DMS 273 treated with DMSO at 0.1 percent for 48 hours (cell line): ENCODE results near the gene PRDM16.

Source experiments
- DNase-seq: peaks from one replicate; lab custom pipeline; 2025; lab: John Stamatoyannopoulos, UW

Gene PRDM16

DNA sequence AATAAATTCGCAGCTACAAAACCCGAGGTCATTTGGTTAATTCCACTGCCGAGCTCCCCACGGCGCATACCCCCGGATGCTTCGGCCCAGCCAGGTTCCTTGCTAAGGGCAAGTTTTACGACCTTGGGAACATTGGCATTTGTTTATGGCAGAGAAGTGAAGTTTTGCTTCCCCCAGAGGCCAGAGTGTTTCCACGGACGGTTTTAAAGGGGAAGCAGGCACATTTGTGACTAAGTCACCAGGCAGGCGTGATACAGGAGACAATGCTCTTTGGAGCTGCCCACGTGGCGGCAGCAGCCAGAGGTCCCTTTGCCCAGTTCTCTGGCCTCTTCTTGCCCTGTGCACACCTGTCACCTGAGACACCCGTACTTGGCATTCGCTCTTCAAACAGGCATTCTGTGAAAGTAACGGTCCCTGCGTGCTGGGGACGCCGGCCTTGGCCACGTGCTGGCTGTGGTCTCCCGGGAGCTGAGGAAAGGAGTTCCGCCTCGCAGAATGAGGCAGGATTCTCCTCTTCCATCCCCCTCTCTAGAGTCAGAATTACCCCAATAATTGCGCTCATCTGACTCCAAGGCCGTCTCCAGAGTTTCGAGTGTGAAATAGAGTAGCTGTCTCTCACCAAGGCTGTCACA lies 138.3 kb downstream of the PRDM16 start:
- DNase-seq: no peak

DNA sequence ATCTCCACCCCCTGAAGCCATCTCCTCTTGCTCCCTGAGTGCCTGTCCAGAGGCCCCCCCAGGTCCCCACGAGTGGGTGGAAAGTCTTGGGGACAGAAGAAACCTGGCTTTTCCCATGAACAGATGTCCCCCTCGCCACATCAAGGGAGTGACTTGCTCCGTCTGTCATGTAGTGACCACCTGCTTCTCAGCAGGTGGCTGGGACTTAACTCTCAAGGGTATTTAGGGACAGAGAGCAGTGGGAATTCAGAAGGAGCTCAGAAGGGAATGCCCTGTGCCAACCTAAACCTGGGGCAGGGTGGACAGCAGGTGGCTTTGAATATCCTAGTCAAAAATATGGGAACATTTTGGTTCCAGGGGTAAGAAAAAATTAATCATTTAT lies 139.8 kb downstream of the PRDM16 start:
- DNase-seq: no peak

DNA sequence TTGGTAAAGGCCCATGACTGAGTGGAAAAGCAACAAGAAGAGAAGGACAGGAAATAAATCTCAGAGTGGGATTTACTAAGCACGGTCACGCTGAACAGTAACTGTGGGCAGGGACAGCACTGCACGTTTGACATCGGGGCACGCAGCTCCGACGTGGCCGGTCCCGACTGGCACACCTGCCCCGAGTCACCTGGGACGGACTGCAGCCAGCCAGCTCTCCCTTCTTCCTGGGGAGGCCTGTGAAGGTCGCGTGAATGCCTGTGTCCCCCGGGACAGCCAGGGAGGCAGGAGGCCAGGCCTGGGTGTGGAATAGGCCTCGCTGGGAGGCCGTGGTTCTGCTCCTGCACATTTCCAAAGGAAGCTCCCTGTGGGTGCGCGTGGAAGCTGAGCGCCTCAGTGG lies 140.2 kb downstream of the PRDM16 start:
- no peak for DNase-seq

DNA sequence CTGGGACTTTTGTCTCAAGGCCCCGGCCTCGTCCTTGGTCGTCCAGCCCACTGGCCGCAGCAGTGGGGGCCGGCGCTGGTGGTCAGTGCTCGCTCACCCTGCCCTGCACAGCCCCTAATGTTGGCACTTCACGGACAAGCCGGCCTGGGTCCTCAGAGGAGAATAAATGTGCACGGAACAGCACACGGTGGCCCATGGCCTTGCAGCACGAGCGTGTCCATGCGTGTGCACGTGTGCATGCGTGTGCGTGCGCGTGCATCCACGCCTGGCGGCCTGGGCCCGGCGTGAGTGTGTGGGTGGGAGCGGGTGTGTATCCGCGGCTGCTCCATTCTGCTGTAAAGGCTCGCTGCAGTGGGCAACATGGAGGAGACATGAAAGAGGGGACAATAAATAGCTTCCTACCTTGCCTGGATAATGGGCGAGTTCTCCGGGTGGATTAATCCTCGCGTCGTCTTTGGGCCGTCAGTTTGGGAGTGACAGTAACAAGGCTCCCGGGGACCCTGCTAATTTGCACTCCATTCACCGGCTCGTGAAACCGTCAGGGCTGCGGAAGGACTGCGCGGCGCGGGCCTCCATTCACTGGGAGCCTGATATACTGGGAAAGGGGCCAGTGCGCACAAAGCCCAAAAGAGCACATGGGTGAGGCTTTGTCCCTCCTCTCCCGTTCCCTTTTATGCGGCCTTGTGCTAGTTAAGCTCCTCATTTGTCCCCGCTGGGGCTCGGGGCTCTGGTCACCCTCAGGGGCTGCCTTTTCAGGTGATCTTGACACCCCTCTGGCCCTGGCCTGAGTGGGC lies 142.8 kb downstream of the PRDM16 start:
- no peak for DNase-seq

DNA sequence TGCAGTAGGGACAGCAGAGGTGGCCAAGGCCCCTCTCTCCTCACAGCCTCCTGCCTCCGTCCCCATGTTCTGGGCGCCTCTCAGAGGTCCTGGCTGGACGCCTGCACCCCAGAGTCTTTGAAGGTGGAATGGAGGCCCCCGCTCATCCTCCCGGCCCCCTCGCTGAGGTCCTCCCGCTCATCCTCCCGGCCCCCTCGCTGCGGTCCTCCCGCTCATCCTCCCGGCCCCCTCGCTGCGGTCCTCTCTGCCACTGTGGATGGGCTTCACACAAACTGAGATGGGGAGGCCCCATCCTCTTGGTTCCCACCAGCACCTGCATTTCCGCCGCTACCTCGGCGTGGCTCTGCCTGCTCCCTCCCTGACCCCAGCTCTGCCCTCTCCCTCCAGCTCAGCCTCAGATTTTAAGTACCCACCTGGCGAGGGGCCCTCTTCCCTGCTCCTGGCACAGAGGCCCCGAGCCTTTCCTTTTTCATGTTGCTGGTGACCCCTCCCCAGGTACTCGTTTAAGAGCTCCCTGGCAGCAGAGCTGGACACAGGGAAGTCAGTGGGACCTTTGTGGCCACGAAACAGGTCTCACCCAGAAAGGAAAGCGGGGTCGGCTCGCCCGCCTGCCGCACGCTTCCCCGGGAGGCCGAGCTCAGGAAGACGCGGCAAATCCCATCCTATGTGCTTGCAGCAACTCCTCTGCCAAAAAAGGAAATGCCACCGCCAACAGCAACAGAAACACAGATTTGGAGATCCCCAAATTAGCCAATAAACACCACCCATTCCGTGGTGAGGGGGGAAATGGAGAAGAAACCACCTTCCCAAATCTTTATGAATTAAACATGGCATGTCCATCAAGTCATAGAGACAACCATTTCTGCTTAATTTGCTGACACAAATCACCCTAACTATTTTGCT lies 143.7 kb downstream of the PRDM16 start:
- no peak for DNase-seq

DNA sequence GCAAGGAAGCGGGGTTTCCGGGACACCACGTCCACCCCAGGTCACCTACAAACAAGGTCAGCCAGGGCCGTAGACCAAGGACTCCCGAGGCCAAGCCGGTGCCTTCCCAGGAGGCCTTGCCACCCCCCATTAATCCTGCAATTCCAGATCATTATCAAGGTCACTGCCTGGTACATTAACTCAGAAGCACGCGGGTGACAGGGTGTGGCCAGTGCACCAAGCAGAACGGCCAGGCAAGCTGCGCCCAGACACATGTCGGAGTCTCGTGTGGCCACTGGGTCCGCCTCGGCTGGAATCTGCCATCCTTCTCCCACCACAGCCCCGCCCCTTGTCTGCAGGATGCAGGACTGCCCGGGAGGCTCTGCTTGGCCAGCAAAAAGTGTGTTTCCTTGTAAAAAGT lies 144.7 kb downstream of the PRDM16 start:
- DNase-seq: no peak

DNA sequence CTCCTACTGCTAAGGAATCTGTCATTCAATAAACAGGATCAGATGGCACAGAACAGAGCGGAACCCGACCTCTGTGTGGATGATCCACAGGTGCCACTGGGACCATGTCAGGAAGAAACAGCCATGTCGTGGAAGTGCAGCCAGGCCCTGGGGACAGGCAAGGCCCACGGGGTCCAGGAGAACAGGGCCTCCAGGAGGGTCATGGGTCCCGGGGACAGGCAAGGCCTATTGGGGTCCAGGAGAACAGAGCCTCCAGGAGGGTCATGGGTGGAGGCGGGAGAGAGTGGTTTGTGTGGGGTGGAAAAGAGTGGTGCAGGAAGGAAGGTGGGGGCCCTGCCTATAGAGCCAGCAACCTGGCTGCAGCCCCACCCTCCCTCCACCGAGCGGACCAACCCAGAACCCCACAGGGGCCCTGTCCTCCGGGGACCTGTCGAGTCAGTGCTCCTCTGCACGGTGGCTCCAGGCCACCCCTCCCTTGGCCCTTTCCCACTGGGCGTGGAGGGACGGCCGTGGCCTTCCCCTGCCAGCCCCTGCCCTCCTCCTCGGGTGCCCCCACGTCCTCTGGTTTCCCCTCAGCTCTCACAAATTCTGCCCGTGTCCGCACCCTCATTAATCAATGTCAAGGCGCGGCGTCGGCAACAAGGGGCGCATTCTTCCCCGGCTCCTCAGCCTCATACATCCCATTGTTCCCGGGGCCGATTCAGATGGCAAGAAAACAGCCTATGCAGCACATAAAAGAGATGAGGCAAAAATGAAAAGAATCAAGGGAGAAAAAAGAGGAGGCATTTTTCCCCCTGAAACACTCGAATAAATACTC lies 146.4 kb downstream of the PRDM16 start:
- no peak for DNase-seq

DNA sequence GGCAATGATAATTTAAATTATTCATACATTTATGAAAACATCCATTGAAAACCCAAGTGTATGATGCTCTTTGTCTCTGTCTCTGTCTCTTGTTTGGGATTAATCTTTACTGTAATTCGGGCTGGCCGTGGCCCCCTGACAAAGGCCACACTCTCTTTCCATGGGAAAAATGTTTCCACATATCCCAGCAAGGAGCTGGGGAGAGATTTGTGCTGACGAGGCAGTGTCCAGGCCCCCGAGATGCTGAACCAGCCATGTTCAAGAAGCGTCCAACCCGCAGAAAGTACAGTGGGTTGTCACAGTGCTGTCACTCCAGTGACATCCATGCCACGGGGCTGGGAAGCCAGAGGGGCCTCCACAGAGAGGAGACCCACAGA lies 147.0 kb downstream of the PRDM16 start:
- DNase-seq: no peak

DNA sequence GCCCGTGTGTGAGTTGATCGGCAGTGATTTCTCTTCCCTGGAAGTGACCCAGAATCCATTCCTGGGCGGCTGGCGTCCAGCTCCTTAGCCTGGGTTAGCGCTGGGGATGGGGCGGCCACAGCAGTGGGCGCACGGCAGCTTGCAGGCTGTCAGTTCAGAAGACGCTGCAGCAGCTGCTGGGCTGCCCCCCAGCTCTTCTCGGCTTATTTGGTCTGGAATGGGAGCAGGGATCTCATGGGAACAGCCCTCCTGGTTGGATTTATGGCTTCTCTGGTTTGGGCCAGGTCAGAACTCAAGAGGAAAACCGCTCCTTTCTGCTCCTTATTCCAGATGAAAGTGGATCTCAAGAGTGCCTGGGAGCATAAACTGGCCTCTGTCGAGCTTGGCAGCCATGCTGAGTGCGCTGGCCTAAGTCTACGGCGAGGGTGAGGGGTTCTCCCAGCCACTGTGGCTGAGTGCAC lies 148.2 kb downstream of the PRDM16 start:
- DNase-seq: no peak

DNA sequence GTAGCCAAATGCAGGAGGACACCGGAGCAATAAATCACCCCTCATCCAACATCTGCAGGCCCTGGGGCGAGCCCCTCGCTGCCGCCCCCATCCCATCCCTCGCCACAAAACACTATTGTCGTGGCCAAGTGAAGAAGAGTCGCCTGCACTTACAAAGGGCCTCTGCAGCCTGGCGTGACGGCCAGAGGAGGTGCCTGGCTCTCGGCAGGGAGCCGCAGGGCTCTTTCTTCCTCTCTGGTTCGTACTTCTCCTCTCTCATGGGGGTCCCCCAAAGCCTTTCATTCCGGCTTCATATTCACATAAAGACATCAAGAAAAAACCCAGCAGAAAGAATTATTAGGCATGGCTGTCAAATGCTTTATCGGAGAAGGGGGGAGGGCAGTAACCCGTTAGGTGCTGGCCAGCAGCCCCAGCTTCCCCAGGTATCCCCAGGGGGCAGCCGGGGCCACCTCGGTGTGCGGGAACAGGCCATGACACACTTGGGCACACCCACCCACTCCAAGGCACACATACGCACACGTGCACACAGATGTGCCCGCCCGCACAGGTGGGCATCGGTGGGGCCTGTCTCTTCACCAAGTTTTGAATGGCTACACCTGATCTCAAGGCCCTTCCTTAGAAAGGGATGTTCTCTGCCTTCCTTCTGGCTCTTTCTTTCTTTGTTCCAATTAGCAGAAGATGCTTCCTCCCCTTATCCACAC lies 149.1 kb downstream of the PRDM16 start:
- DNase-seq: no peak

DNA sequence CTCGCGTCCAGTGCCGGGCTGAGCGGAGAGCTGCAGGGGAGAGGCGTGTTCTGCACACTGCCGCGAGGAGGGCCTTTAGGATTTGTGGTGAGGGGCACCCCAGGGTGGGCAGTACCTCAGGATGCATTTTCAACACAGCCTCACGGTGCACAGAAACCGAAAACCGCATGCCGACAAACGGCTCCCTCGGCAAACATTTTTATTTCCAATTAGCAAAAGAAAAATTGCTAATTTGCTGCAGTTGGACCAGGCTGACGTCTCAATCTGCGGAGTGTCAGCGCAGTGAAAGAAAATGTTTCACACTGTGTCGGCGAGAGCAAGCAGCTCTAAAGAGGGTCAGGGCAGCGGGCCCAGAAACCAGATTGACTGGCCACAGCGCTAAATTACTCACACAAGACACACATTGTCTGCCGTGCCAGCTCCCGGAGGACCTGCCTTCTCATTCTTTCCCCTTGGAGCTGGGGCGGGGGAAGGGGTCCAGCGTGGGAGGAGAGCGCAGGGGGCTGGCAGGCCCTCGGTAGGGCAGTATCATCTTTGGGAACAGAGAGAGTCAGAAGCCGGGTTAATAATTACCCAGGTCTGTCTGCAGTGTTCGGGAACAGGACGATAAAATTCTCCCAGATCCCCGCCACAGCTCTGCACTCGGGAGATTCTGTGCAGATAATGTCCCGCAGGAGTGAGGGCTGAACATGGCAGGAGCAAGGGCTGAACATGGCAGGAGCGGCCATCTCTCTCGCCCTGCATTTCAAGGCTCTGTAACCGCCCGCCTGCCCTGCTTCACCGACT lies 150.2 kb downstream of the PRDM16 start:
- no peak for DNase-seq

DNA sequence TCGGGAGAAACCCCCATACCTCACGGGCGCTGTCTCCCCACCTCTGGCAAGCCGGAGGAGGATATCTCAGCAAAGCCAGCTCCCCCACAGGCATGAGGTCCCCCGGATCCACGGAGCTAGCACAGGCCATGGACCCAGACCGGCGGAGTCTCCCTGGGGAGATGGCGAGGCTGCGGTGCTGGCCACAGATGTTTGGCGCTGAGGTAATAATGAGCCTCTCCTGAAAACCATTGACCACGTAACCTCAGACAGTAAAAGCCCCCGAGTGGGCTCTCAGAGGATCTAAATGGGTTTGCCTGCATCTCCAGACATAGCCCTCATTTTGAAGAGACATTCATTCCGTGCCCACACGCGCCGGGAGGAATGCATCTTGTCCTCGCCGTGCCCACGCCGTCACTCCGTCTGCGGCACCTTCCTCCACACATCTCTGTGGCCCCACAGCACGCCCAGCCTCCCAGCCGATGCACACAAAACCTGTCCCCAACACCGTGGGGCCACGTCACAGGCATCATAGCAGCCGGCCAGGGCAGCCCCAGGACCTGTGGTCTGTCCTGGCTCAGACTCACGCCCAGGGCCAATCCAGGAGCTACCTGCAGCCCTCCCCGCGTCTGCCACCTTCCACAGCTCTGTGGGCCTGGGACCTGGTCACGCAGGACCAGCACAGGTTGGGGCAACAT lies 150.9 kb downstream of the PRDM16 start:
- no peak for DNase-seq

DNA sequence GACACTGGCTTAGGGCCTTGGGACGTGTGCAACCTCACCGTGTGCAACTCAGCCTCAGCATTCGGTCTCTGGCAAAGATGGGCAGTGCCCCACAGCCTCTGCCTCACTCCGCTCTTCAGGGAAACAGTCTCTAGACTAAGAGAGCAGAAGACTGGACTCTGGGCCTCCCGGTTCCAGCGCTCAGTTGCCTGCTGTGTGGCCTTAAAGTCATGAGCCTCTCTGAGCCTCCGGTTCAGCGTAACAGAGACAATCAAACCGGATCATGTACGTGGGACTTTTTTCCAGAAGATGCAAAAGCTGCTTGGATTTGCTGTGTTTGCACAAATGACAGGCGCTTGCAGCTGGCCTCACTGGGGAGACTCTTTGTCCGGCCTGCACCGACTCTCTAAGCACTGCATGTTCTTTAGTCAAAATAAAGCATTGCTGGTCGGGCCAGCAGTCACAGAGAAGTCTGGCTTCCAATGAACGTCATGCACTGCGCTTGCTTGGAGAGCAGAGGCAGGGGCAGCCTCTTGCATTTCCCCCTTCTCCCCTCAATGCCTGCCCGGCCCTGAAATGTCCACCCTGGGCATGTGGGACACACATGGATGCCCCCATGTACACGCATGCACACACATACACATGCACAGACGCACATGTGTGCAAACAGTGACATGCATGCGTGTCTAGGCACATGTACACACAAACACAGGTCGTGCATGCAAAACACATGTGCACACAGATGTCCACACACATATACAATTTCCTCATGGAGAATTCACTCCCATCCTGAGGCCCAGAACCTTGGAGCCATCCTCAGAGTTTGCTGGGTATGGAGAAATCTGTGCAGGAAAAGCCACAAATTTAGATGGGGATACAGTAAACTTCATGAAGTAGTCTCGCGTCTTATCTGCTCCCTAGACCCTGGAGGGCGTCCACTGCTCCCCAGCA lies 152.4 kb downstream of the PRDM16 start:
- DNase-seq: no peak

DNA sequence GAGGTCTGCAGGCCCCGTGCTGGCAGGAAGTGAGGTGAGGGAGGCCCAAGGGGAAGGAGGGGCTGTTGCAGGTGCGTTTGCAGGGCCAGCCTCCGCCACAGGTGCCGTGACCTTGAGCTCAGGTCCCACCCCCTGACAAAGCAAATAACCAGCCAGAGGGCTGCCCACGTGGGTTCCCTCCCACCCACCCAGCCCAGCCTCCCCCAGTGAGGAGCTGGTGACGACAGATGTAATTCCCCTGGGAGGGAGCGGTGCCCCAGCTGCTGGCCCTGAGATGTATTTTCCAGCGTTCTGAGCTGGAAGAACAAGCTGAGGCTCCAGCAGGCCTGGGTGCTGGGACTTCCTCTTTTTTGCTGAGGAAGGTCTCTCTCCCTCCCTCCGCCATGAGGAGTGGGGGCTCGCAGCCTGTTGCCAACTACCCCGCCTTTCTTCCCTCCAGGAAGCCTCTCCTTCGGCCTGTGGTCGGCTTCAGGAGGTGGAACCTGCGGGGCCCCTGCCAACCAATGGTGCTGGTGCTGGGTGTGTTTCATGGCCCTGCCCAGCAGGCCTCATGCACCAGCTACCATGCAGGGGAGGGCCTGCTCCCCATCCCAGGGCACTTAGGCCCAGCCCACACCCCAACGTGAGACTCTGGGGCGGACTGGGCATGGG lies 153.2 kb downstream of the PRDM16 start:
- no peak for DNase-seq

DNA sequence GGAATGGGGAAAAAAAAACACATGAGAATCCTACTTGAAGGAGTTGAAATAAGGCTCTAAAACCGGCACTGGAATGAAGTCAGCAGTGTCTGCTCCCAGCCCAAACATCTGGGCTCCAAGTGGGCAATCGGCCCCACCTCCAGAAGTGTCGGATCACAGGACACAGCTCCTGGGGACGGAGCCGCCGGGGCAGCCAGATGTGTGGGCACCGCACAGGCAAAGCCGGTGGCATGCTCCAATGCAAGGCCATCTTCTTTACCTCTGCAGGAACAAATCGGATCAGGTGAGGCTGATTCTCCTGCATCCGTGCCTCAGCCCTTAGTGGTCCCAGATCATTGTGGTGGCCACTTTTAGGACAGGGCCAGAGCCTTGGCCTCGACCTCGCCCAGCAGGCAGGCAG lies 156.7 kb downstream of the PRDM16 start:
- DNase-seq: no peak

DNA sequence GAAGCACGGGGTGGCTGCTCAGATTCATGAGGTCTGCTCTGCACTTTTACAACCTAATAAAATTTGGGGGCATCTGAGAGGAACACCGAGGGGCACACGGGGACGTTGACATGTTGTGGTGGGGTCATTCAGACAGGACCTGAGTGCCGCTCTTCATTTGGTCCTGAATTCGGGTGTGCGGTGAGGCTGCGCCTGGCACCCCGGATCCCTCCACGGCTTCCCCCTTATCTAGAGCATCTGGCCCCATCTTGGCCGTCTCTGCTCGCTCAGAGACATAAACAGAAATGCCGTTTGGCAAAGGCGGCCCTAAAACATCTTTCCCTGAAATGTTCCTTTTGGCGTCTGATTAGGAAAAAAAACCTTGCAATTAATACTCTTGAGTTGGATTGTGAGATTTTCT lies 157.2 kb downstream of the PRDM16 start:
- no peak for DNase-seq

DNA sequence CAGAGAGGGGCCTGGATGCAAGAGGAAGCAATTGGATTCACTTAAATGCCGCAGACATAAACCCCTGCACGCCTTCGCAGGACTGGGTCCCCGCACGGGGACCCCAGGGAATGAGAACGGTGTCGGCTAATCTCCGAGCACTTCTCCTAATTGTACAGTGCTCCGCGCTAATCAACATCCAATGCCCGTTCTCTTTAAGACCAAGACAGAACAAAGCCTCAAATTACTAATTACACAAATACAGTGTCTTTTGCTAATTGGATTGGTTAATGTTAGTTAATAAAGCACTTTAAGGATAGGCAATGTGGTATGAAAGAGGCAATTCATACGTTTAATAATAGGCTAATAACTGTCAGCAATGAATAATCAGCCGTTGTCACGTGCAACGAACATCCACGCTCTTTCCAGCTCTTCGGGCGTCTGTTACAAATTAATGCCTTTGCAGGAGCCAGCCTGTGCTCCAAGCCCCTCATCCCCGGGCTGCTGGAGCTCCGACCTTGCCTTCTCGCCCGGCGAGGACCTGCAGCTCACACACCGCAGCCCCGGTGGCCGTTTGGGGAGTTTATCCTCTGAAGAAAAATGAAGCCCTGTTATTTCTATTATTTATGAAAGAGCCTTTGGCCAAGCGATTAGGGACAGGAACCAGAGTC lies 157.8 kb downstream of the PRDM16 start:
- no peak for DNase-seq

DNA sequence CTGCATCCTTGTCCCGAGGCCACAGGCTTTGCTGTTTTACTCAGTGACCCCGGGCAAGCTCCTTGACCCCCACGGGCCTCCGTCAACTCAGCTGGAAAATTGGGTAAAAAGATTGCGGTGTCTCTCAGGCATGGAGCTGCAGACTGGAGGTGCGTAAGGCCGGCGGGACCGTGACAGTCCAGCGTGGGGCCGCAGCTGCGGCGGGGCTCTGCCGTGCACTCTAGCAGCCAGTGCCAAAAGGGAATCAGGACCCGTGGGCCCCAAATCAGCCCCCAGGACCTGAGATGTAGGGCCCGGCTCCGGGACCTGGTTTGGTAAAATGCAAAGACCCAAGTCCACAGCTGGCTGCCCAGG lies 158.3 kb downstream of the PRDM16 start:
- no peak for DNase-seq
